Measurements from ENCODE around the gene CPB1. TPM values are rescaled to one million over a fixed set of nuclear protein-coding genes. Genes with fewer than 3 reads are reported as not detected.

The CPB1 gene
- total and polyA plus RNA-seq, 2 of the 8 experiments (the other 6 are each of a cell fraction or from before 2014, with no cell fraction given), result not detected

DNA sequence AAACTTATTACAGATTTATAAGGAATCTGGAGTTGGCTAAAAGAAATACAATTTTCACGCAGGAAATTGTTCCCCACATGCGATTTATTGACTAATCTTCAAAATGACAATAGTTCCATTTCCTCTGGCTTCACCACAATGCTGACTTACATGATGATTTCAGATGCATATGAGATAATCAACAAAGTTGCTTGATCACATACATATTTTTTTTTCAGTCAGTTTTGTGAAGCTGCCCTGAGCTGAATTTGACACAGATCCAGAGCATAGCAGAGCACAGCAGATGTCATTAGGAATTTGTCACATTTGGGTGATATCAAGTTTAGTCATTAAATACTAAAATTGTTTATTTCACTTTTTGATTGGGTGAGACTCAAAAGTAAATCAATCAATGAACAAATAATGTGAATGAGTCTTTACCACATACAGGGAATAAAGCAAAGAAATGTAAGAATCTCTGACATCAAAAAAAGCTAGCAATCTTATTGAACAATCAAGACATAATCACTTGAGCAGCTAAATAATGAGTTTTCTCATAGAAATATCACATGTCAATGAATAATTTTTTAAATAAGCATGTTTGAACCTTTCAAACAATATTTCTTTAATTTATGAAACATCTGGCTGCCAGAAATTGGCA, 18.3 kb downstream of the CPB1 start:
- TF ChIP-seq EZH2 (IDR thresholded peaks at IDR 0.05; ENCODE audit: low read depth, low read length, severe bottlenecking), result no peak
- TF ChIP-seq SIRT6 (IDR thresholded peaks at IDR 0.05; ENCODE audit: low read length), result no peak
- TF ChIP-seq SP1 (IDR thresholded peaks at IDR 0.05; ENCODE audit: low read depth, low read length), result no peak
- TF ChIP-seq EGR1 (IDR thresholded peaks at IDR 0.05; ENCODE audit: borderline replicate concordance, low read depth, low read length), result no peak
- TF ChIP-seq ZNF274 (IDR thresholded peaks at IDR 0.05; ENCODE audit: borderline replicate concordance, extremely low read depth, low read length), result no peak
- TF ChIP-seq PHF8 (conservative IDR thresholded peaks at IDR 0.05; ENCODE audit: low read depth, low read length), result no peak
- TF ChIP-seq BACH1 (IDR thresholded peaks at IDR 0.05; ENCODE audit: low read length), result no peak
- TF ChIP-seq CHD2 (IDR thresholded peaks at IDR 0.05; ENCODE audit: low read length), result no peak
- Histone ChIP-seq H3K79me1 (ENCODE audit: low read depth, low read length) (no peaks in the 10 kb centered on the region), H3K9ac (replicated peaks in 1 of 4; ENCODE audit: extremely low read depth in 1 of 4, low read depth in 3 of 4, low read length in 3 of 4) (no peak overlapping the region), H3K4me3 (ENCODE audit: extremely low read depth in 1 of 4, insufficient read depth in 2 of 4, low read depth in 3 of 4, low read length in 4 of 4) (no peak overlapping the region), H3K79me2 (ENCODE audit: control insufficient read depth in 1 of 2, insufficient read depth in 2 of 2, low read length in 2 of 2) (no peaks in the 10 kb centered on the region), H3K18ac (ENCODE audit: extremely low read depth, low read length) (no peak overlapping the region), H2BK12ac (ENCODE audit: low read depth, low read length) (no peak overlapping the region), H2BK15ac (ENCODE audit: low read length) (no peak overlapping the region), H4K91ac (replicated peaks; ENCODE audit: insufficient read length, low read length) (no peak overlapping the region), H2AFZ (ENCODE audit: low read length) (no peak overlapping the region), H3K4ac (replicated peaks; ENCODE audit: insufficient read length, low read depth, low read length) (no peak overlapping the region), H4K20me1 (replicated peaks in 1 of 2; ENCODE audit: control insufficient read depth in 1 of 2, insufficient read depth in 2 of 2, low read length in 2 of 2) (no peaks in the 10 kb centered on the region), H3K23ac (ENCODE audit: insufficient read length) (no peak overlapping the region), H3K36me3 (ENCODE audit: control insufficient read depth in 2 of 4, insufficient read depth in 4 of 4, low read length in 3 of 4) (no peaks in the 10 kb centered on the region), H2BK20ac (ENCODE audit: low read length) (no peak overlapping the region), H3K27ac (ENCODE audit: low read depth, low read length) (no peak overlapping the region), H3K4me2 (ENCODE audit: insufficient read depth in 1 of 2, low read depth in 2 of 2, low read length in 2 of 2) (no peak overlapping the region), H4K8ac (ENCODE audit: extremely low read depth, insufficient read depth, low read length) (no peak overlapping the region), H2BK120ac (replicated peaks; ENCODE audit: low read depth, low read length) (no peak overlapping the region), H3K27me3 (replicated peaks in 1 of 4; ENCODE audit: control insufficient read depth in 3 of 4, extremely low read depth in 1 of 4, insufficient read depth in 3 of 4, low read length in 3 of 4) (no peaks in the 10 kb centered on the region), H3K9me3 (ENCODE audit: insufficient read depth in 2 of 2, low read depth in 1 of 2, low read length in 1 of 2) (no peaks in the 10 kb centered on the region), H2BK5ac (ENCODE audit: low read depth, low read length) (no peak overlapping the region), H3K56ac (replicated peaks; ENCODE audit: insufficient read length, low read depth, low read length) (no peak overlapping the region), H4K5ac (ENCODE audit: insufficient read length, low read depth, low read length) (no peak overlapping the region), H3K23me2 (ENCODE audit: low read depth, low read length) (no peaks in the 10 kb centered on the region), H3K4me1 (replicated peaks in 1 of 4; ENCODE audit: control insufficient read depth in 3 of 4, insufficient read depth in 4 of 4, low read length in 3 of 4) (no peaks in the 10 kb centered on the region), H2AK5ac (ENCODE audit: low read depth, low read length) (no peak overlapping the region), H3K14ac (ENCODE audit: insufficient read length) (no peak overlapping the region)
- FAIRE-seq, result no peak
- WGBS, 2 experiments (ENCODE audit: extremely low coverage in 1 of 2, insufficient coverage in 1 of 2, insufficient read length in 1 of 2, insufficient replicate concordance in 2 of 2, low coverage in 1 of 2, low lambda C conversion rate in 2 of 2, missing lambda C conversion rate in 1 of 2), result 95% methylated on average over 2 of the region's 2 CpGs; no CpG with 5 or more reads in 1 of the 2 experiments
- ChIA-PET CTCF (ENCODE audit: partially characterized antibody) (interaction anchor here (1.0 kb wide), 1 partner anchor 14 kb away, joined by 6 read pairs; no protein-coding TSS in a partner anchor), POLR2A (ENCODE audit: partially characterized antibody) (no interaction called here)
- DNase-seq (ENCODE audit: low read depth in 1 of 2, low spot score in 2 of 2), result no peak
